GM19372 (cell line): Measurements from ENCODE around the gene SPATA13.
"Not testable (repeated sequence)": the region's sequence is repeated elsewhere in the genome, so short reads cannot be mapped to it uniquely, and the experiment has no call there.

Experiments used
- ATAC-seq: cut with Tn5 transposase; IDR thresholded peaks from one replicate; pipeline ENCODE4 v1.9.1; 2021; ENCODE audit warnings: mild to moderate bottlenecking, low read depth, moderate library complexity; ENCODE audit not compliant: unreplicated experiment

SPATA13 gene

DNA sequence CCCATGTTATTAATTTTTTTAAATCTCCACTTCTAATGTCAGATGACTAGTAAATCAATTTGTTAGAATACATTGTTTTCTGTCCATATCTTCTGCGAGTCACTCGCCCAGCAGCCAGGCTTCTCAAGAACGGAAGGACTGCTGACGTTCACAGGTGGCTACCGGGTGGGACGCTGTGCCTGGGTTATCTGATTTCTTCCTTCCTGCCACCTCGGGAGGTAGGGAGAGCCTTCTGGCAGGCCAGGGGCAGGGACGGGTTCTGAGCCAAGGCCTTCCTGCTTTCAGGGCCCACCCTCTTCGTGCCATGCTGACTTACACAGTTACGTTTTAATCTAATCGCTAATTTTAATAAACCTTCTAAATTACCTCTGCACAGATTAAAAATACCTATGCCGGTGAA, 140.9 kb downstream of the SPATA13 start:
- no peak for ATAC-seq

GRCh38 chr13:24301911-24302310, 141.4 kb downstream of the SPATA13 start:
- no peak for ATAC-seq

DNA sequence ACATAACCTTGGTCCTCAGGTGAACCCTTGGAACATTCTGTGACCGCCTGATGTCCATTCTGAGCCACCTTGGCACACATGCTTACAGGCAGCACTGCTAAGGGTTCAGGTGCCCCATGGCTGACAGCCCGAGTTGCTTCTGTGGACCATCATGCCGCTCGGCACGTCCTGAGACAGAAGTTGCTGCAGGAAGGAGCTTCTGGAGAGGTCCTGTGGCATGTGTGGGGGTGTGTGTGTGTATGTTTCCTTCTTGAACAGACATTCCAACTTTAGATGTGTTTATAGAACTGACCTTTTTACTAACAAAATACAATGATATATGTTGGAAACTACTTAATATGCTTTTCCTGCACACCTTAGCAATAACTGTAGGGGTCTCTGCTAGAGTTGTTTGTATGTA, 144.1 kb downstream of the SPATA13 start:
- no peak for ATAC-seq

DNA sequence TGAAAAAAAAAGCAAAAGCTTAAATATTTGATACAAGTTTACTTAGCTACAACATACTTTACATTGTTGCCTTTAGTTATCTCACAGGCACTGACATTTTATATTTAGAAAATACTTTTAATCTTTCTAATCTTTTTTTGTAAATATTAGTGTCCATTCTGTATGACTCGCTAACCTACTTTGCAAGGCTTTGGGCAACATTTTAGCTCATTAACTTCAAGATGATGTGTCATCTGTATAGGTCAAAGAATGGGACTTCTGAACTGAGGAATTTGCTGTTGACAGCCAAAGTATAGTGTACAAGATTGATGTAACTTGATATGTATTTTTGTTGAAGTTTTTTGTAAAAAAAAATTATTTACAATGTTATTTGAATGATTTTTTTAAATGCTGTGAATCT, 146.1 kb downstream of the SPATA13 start:
- ATAC-seq = no peak

DNA sequence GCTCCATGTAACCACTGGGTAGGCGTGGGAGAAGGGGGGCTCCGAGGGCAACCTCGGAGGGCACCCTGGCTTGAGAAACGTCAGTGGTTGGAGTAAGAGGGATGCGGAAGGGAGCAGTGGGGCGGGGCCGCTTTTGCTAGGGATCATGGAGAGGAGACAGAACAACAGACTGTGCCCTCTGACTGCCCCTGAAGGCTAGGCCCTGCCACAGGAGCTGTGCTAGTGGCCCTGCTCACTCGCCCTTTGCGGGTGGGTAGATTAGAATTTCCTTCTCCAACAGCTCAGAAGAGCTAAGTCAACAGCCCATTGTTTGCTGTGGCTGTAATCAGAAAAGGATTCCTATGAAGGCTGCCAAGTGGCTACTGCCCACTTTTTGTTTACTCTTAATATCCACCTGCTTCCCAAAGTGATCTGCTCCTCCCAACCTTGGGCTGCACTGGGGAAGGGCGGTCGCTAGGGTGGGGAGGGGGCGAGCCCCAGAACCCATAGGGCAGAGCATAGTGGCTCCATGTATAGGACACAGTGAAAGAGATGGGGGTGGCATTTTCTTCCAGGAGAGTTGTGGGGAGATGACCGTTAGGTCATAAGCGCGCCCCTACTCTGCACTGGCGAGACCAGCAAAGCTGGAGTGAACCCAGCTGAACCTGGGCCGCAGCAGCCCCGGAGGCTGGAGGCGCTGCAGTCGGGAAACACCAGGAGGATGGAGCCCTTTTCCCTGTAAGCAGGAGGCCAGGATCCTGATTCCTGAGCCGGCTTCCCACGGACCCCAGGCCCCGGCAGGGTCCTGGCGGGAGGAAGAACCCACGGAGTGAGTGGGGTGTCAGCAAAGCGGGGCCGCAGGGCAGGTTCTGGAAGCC, 146.9 kb downstream of the SPATA13 start:
- ATAC-seq = no peak

DNA sequence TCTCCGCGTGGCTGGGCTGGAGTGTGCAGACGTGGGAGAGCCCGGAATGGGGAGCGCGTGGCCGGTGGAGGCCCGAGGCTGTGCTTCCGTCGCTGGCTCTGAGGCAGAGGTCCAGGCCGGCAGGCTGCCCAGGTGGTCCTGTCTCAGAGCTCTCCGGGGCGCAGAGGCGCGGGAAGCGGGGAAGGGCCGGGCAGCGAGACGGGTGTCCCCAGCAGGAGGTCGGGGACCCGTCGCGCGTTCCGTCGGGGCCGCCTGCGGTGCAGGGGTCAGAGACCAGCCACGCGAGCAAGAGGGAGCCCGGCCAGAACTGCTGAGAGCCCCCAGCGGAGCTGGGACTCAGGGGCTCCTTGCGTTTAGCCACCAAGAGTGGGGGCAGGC, 147.5 kb downstream of the SPATA13 start:
- no peak for ATAC-seq

DNA sequence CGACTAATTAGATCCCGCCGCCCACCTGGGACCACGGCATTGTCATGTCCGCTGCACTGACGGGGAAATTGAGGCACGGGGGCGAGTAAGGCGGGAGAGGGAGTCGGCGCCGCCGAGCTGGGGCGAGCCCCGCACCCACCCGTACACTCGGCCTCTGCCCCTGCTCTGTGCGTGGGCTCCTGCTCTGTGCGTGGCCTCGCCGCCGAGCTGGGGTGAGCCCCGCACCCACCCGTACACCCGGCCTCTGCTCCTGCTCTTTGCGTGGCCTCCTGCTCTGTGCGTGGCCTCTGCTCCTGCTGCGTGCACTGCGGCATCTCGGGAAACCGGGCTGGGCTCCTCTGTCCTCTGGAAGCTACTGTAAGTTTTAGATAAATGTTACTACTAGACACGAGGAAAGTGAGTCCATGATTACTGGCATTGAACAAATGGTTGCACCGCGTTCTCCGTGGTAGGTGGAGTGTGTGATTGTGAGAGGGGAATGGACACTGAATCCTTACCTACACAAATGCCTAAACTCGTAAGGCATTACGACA, 148.0 kb downstream of the SPATA13 start:
- ATAC-seq = no peak

DNA sequence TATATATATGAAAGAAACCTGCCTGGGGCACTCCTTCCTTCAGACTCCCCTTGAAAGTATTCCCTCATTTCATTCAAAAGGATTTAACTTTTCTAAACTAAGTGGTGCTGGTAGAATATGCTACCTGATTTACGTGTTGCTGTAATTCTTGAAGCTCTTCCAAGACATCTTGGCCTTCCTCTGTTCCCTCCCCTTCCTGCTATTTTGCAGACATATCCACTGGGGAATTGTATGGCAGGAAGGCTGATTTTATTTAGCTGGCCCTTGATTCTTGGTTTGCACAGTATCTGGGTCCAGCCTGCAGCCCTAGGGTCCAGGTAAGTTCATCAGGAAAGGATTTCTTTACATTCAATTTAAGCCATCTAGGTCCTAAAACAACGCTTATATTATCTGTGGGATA, 148.8 kb downstream of the SPATA13 start, which contains the start of gene C1QTNF9:
Gene C1QTNF9 (plus strand): TSS at position 281 of the 400 bp plus-strand sequence. CDS start 6,424 bp downstream, outside the sequence.
- ATAC-seq = not testable (repeated sequence)

DNA sequence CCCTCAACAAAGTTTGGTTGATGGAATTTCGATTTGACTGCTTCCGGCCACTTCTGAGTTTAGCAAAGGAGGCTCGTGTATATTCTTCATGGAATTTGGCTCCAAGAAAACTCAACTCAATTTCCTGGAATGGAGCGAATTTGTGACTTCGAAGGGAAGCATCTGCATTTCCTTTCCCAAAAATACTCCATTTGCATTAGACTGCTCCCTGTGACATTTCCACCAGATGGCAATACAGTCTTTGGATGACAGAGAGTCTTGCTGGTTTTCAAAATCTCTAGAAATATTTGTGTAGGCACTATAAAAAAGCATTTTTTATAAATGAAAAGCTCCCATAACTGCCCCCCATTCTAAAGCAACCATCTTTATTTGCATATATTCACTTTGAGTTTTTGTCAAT, 152.9 kb downstream of the SPATA13 start:
- ATAC-seq = no peak

DNA sequence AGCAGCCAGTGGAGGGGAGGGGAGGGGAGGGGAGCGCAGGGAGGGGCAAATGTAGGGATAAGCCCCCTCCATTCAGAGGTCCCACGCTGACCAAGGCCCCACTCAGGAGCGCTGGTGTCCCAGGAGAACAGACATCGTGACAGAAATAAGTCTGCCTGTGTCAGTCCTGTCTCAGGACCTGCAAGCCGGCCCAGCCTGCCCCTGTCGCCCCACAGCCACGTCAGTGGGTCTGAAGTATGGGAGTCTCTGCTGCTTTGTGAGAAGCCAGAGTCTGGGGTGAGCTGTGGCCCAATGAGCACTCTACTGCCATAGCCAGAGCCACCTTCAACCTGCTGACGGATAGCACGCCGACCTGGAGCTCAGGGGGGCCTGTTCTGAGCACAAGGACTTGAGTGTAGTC, 157.3 kb downstream of the SPATA13 start:
- ATAC-seq = not testable (repeated sequence)

DNA sequence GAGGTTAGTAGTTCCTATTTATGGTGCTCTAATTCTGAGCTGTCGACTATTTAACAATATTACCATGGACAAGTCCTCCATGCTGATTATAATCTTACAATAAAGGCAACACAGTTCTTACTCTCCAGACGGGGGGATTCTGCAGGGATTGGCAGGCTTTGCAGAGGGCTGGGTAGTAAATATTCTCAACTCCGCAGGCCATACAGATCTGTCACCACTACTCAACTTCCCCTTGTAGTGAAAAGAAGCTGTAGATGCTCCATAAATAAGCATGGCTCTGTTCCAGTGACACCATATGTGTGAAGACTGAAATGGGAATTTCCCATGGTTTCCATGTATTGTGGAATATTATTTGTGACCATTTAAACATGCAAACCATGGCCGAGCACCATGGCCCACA, 158.4 kb downstream of the SPATA13 start:
- not testable (repeated sequence) for ATAC-seq

DNA sequence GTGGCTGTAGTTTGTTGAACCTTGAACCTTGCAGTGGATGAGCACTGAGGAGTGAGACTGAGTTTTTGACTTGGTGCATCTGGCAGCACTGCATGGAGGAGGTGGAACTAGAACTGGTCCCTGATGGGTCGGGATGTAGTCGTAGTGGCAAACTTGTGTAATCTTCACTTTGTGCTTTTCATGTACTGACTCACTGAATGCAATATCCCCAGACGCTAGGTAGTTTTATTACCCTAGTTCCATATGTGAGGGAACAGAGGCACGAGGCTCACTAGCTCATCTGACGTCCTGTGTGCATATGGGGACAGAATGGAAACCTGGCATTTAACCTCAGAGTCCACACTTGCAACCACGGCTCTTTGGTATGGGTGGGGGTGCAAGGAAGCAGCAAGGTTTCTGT, 159.1 kb downstream of the SPATA13 start:
- not testable (repeated sequence) for ATAC-seq

DNA sequence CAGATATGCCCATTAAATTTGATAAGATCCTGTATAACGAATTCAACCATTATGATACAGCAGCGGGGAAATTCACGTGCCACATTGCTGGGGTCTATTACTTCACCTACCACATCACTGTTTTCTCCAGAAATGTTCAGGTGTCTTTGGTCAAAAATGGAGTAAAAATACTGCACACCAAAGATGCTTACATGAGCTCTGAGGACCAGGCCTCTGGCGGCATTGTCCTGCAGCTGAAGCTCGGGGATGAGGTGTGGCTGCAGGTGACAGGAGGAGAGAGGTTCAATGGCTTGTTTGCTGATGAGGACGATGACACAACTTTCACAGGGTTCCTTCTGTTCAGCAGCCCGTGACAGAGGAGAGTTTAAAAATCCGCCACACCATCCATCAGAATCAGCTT, 160.9 kb downstream of the SPATA13 start:
- not testable (repeated sequence) for ATAC-seq

DNA sequence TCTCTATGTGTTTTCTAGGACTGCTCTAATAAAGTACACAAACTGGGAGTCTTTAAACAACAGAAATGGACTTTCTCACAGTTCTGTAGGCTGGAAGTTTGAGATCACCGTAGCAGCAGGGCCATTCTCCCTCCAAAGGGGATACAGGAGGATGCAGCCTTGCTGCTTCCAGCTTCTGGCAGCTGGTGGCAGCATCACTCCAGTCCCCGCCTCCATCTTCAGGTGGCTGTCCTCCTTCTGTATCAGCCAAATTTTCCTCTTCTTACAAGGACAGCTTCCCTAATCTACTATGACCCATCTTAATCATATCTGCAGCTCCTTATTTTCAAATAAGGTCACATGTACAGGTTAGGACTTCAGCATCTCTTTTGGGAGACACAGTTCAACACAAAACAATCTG, 161.9 kb downstream of the SPATA13 start:
- ATAC-seq = not testable (repeated sequence)

DNA sequence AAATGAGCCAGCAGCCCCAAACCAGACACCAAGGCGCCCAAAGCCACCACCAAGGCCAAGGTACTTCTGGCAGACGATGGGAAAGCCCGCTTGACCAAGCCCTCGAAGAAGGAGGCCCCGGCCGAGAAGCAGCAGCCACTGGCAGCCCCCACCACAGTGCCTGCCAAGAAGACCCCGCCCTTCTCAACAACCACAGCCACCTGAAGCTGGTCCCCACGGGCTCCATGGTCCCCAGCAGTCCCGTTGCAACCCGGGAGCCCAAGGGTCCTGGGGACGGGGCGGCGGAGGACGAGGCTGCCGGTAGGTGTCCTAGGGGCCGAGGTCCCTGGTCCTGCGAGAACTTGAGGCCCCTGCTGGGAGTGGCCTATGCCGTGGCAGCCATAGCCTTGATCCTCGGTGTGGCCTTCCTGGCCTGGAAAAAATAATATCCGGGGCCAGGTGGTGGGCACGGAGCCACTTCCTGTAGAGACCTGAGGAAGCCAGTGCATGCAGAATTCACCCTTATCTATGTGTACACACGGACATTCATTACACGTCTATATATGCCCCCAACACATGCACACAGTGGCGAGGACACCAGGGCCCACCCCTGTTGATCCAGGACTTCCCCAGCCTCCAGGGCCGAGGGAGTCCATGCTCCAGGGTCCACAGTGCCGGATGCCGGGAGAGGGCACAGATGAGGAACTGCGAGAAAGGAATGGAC, 162.7 kb downstream of the SPATA13 start:
- no peak for ATAC-seq

DNA sequence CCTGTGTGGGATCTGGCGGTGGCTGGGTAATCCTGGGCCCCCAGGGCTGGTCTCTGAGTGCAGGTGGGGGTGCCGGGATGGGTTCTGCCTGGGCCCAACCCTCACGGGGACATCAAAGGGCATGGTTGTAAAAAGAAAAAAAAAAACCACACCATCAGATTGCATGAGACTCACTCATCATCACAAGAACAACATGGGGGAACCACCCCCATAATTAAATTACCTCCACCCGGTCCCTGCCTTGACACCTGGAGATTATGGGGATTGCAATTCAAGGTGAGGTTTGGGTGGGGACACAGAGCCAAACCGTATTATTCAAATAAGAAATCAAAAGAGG, 163.2 kb downstream of the SPATA13 start:
- no peak for ATAC-seq

DNA sequence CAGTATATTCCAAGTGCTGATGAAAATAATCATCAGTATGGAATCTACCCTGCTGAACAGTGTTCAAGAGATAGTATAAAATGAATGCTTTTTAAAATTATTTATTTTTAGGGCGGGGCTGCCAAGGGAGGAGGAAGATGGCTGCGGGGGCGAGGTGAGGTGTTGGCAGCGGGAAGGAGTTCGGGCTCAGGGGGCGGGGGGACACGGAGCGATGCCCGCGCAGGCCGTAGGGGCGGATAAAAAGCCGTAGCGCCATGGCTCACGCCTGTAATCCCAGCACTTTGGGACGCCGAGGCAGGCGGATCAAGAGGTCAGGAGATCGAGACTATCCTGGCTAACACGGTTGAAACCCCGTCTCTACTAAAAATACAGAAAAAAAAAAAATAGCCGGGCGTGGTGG, 167.1 kb downstream of the SPATA13 start:
- not testable (repeated sequence) for ATAC-seq

DNA sequence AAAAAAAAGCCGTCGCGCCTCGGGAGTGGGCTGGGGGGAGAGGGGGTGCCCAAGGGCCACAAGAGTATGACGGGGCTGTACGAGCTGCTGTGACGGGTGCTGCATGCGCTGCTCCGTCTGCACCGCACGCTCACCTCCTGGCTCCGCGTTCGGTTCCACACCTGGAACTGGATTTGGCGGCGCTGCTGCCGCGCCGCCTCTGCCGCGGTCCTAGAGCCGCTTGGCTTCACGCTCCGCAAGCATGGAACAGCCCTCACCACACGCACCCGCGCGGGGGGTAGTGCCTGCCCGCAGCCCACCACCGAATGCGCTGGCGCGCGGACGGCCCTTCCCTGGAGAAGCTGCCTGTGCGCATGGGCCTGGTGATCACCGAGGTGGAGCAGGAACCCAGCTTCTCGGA, 167.6 kb downstream of the SPATA13 start:
- no peak for ATAC-seq

GRCh38 chr13:24338721-24339120, 178.2 kb downstream of the SPATA13 start:
- no peak for ATAC-seq

DNA sequence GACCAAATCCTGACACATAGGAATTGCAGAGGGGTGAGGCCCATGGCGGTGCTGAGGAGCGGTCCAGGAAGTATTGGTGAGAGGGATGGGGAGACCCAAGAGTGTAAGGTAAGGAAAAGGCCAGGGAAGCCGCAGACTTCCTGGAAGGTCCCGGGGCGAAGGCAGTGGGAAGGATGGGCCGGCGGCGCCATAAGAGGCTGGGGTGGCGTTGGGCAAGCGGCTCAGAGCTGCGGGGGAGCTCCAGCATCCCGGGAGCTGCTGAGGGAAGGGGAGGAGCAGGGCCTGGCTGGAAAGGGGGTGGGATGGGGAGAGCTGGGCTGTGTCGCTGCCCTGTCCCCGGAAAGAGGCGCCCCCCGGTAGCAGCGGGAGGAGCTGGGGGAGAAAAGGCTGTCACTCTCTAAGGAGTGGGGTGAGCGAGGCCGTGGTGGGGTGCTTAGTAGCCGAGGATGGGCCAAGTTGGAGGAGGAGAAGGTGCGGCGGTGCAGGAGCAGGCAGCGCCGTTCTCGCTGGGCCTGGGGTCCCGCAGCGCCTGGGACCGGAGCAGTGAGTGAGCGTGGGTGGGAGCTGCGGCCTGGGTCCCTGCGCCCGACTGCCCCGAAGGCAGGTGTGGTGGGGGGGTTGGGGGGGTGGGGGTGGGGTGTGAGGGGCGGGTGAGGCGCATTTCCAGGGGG, 179.6 kb downstream of the SPATA13 start:
- no peak for ATAC-seq

DNA sequence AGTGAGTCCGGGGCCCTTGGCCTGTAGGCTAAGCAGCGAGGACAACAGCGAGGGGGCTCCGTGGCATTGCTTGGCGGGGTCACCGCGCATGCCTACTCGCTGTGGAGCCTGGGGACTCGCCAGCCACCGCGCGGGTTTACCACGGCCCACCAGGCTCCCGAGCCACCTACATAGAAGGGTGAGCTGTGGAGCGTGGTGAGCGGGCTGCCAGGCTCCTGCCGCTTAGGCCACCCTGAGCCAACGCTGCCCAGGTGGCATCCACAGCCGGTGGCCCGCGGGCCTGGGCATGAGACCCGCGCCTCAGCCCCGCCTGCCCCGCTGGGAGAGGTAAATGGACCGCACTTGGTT, 180.1 kb downstream of the SPATA13 start:
- ATAC-seq = no peak
